Hematopoietic multipotent progenitor cell (in vitro differentiated cells): Measurements from ENCODE around the gene CALR3. TPM values are rescaled to one million over a fixed set of nuclear protein-coding genes. Genes with fewer than 3 reads are reported as not detected.
"Not testable (repeated sequence)": the region's sequence is repeated elsewhere in the genome, so short reads cannot be mapped to it uniquely, and the experiment has no call there.

Source experiments
- DNase-seq, 3 donors: peaks; one replicate each; pipeline ENCODE4 v3.0.0-alpha.2; 2011 to 2015; ENCODE audit warnings: low read depth in 2 of 3, low spot score in 2 of 3
- total RNA-seq: library from RNA; depleted of rRNA; stranded (reverse); fragments of >200 nt; gene quantifications from one replicate; pipeline ENCODE4 v1.2.3, GENCODE V29; 2012

CALR3 gene
- total RNA-seq, 1 donor = not detected

DNA sequence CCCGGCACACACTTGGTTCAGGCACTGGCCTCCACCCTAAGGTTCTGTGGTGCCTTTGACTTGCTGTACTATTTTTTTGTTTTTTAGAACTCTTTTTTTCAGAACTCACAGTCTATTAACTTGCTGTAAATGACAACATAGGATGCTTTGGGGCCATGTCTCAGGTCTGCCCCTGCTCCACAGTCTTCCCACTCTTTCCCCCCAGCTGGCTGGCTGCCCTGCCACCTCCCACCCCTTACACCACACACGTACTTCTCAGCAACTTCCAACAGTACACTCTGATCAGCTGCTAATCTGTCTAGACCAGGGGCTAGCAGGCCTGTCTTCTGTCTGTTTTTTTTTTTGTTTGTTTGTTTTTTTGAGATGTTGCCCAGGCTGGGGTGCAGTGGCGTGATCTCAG lies 8.3 kb upstream of the CALR3 start:
- no peak for DNase-seq

- DNase-seq = no peak
These were observed 1.9 kb upstream of the CALR3 start for GRCh38 chr19:16497837-16498236.

- DNase-seq = no peak
These were observed 1.1 kb upstream of the CALR3 start for GRCh38 chr19:16497042-16497441.

GRCh38 chr19:16496613-16496983 lies 631 bp upstream of the CALR3 start:
- DNase-seq = no peak

DNA sequence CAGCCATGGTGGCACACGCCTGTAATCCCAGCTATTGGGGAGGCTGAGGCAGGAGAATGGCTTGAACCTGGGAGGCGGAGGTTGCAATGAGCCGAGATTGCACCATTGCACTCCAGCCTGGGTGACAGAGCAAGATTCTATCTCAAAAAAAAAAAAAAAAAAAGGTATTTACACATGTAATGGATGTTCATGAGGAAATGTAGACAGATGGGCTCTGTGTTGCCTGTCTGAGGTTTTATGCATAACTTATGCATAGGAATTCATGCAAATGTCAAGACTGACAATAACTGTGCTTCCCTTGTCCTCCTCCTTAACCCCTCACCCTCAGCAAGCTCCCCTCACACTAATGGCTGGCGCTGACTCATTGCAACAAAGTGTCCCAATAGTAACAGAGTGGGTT lies 9.5 kb downstream of the CALR3 start:
- not testable (repeated sequence) for DNase-seq

- DNase-seq = no peak
These were observed 13.2 kb downstream of the CALR3 start for GRCh38 chr19:16482745-16483144.

DNA sequence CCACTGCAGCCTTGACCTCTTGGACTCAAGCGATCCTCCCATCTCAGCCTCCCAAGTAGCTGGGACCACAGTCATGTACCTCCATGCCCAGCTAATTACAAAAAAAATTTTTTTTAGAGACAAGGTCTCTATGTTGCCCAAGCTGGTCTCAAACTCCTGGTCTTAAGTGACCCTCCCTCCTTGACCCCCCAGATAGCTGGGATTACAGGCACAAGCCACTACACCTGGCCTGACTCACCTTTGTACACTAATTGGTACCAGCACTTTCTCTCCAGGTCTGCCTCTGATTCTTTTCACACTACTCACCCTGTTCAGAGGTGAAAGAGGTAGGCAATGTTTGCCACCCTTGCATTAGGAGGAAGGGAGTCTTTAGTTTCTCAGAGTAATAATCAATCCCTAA lies 18.7 kb downstream of the CALR3 start:
- DNase-seq = no peak

DNA sequence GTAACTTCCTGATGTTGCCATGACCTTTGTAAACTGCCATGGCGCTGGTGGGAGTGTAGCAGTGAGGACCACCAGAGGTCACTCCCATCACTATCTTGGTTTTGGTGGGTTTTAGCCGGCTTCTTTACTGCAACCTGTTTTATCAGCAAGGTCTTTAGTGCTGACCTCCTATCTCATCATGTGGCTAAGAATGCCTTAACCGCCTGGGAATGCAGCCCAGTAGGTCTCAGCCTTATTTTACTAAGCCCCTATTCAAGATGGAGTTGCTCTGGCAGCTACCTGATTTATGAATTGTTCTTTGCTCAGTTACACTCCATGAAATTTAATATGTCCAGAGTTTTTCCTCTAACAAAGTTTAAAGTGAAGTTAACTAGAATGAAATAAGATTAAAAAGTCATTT lies 19.6 kb downstream of the CALR3 start:
- DNase-seq = no peak

- no peak for DNase-seq
These were observed 22.0 kb downstream of the CALR3 start for GRCh38 chr19:16473875-16474392.

DNA sequence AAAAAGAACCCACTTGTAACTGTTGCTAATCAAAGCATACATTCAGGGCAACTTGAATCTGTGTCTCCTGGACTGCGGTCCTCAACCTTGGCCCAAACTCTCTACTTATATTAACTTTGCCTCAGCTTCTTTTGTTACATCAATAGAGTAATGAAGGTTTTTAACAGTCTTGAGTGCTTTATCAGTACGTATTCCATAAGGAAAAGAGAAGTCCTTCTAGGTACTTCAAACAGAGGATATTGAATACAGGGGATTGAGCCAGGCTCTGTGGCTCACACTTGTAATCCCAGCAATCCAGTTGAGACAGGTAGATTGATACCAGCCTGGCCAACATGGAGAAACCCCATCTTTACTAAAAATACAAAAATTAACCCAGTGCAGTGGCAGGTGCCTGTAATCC lies 23.0 kb downstream of the CALR3 start:
- DNase-seq = no peak

DNA sequence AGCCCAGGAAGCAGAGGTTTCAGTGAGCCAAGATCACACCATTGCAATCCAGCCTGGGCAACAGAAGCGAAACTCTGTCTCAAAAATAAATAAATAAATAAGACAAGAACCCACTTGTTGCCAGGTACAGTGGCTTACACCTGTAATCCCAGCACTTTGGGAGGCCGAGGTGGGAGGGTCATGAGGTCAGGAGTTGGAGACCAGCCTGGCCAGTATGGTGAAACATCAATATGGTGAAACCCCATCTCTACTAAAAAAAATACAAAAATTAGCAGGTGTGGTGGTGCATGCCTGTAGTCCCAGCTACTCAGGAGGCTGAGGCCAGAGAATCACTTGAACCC lies 23.4 kb downstream of the CALR3 start:
- DNase-seq = not testable (repeated sequence)

DNA sequence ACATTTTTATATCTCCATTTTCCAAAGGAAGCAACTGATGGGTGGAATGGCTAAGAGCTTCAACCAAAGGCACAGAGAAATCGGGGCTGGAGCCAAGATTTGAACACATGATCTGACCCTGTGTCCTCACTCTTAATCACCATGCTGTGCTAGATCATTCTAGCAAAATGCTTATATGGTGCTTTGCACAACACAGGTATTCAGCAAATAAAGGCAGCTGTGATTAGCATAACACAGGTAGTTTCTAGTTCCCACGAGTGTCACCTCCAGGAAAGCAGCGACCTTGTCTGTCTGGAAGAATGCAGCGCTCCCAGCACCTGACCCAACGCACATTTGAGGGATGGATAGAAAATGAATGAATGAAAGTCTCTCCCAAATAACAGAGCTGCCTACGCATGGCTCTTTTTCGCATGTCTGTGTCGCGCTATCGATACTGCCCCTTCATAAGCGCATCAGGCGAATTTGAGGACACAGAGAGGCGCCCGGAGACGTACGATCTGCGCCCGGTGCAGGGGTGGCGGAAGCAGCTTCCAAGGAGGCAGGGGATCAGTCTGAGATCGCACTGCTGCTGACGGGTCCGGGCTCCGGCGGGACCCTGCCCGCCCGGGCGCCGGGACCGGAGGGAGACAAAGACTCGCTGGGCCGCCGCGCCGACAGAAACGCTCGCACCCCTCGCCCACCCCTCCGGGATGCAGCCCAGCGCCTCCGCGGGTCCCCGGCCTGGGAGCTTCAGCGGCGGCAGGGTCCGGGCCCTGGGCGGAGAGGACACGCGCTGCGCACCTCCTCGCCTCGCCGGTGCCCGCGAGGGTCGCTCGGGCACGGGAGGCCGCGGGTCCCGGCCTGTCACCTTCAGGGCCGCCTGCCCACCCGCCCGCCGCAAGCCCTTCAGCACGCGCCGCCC lies 24.8 kb downstream of the CALR3 start:
- DNase-seq = no peak

DNA sequence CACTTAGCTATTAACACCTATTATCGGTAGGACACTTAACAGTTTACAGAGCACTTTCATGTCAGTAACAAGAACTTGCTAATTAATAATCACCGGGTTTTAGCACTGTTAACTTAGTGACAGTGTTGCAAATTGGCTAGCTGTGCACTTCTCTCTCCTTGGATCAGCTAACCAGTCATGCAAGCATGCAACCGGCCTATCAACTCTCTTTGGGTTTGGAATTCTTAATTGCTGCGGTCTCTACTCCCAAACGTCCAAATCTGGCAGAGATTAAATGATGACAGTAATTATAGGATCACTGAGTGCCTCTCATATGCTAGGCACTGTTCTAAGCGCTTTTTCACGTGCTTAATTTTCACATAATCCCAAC lies 25.4 kb downstream of the CALR3 start:
- DNase-seq = no peak

DNA sequence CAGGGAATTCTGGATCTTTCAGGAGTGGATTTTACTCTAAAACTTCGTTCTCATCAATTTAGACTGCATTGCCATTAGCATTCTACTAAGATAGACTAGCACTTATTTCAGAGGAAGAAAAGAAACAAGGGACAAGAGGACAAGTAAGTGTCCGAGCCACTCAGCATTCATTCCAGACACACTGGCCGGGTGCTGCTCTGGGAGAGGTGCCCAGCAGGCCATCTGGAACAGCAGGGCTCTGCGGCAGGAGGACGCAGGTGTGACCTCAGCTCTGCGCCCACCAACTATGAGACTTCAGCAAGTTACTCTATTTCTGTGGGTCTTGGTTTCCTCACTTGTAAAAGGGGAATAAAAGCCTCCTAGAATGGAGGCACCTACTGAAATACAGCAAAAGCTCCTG lies 28.4 kb downstream of the CALR3 start:
- DNase-seq = no peak

- DNase-seq = not testable (repeated sequence)
These were observed 29.1 kb downstream of the CALR3 start for GRCh38 chr19:16466802-16467427.

DNA sequence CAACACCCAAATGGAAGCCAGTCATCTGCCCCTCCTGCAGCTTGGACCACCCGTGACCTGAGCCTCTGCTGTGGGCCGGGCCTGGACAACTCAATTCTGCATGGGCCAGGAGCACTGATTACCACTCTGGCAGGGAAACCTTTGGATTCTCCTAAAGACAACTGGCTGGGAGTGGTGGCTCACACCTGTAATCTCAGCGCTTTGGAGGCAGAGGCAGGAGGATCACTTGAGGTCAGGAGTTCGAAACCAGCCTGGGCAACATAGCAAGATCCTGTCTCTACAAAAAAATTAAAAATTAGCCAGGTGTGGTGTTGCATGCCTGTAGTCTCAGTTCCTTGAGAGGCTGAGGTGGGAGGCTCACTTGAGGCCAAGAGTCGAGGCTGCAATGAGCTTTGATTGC lies 30.7 kb downstream of the CALR3 start:
- no peak for DNase-seq

GRCh38 chr19:16463991-16464575 lies 31.9 kb downstream of the CALR3 start:
- DNase-seq = no peak

GRCh38 chr19:16463341-16463990 lies 32.5 kb downstream of the CALR3 start:
- DNase-seq = no peak

DNA sequence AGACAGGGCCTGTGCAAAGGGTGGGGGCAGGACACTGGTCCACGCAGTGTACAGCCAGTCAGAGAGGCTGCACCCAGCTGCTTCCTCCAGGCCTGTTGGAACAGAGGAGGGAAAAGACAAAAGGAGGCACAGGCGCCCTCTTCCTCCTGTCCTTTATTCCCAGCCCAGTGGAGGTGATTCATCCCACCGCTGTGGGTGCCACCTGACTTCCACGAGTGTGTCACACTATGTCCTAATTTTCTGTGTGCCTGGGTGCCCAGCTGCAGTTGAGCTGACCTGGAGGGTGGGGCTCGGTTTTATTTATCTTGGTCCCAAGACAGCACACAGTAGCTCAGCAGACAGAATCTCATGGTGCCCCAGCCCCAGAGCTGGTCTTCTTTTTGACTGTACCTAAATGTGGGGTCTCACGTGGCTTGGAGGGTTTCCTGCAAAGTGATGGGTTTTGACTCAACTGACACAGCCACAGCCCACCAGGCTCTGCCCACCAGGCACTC lies 33.2 kb downstream of the CALR3 start:
- no peak for DNase-seq

- DNase-seq = no peak
These were observed 34.3 kb downstream of the CALR3 start for GRCh38 chr19:16461630-16462051.

- no peak for DNase-seq
These were observed 35.5 kb downstream of the CALR3 start for GRCh38 chr19:16460454-16460853.
